Liver (tissue), 9 donors: ENCODE results near the gene IGF2BP2. TPM values are rescaled to one million over a fixed set of nuclear protein-coding genes. Genes with fewer than 3 reads are reported as not detected.

ENCODE experiments used
- DNase-seq: peaks from one replicate; pipeline ENCODE4 v3.0.0-alpha.2; 2017; ENCODE audit warnings: low spot score
- H3K27ac ChIP-seq, 2 donors: one replicate each; pipeline ENCODE4 v1.7.0; 2013; ENCODE audit warnings: inconsistent platforms in 2 of 2, low read length in 2 of 2, control low read depth in 1 of 2, low read depth in 1 of 2, mild to moderate bottlenecking in 1 of 2
- H3K27me3 ChIP-seq, 4 donors: one replicate each; pipeline versions ENCODE4 v1.6.1 to v1.7.0; 2013; ENCODE audit warnings: low read length in 3 of 4, inconsistent platforms in 1 of 4, mild to moderate bottlenecking in 1 of 4, moderate library complexity in 1 of 4; ENCODE audit not compliant: control insufficient read depth in 4 of 4, insufficient read depth in 4 of 4
- H3K36me3 ChIP-seq, 4 donors: one replicate each; pipeline versions ENCODE4 v1.6.1 to v1.7.0; 2013; ENCODE audit warnings: low read length in 3 of 4, mild to moderate bottlenecking in 3 of 4, low read depth in 1 of 4, moderate library complexity in 1 of 4; ENCODE audit not compliant: control insufficient read depth in 4 of 4, insufficient read depth in 3 of 4
- H3K4me1 ChIP-seq, 4 donors: one replicate each; pipeline versions ENCODE4 v1.6.1 to v1.7.0; 2013; ENCODE audit warnings: low read length in 3 of 4, mild to moderate bottlenecking in 3 of 4, moderate library complexity in 1 of 4; ENCODE audit not compliant: control insufficient read depth in 4 of 4, insufficient read depth in 4 of 4
- H3K4me3 ChIP-seq, 3 donors: one replicate each; pipeline versions ENCODE4 v1.6.1 to v1.7.0; 2013; ENCODE audit warnings: low read length in 3 of 3, control low read depth in 1 of 3, low read depth in 1 of 3, mild to moderate bottlenecking in 1 of 3
- H3K9ac ChIP-seq, 2 donors: one replicate each; pipeline ENCODE4 v1.7.0; 2013; ENCODE audit warnings: low read length in 2 of 2, mild to moderate bottlenecking in 2 of 2, moderate library complexity in 2 of 2, control low read depth in 1 of 2, low read depth in 1 of 2
- H3K9me3 ChIP-seq, 4 donors: one replicate each; pipeline versions ENCODE4 v1.6.1 to v1.7.0; 2013; ENCODE audit warnings: low read length in 3 of 4; ENCODE audit not compliant: control insufficient read depth in 4 of 4
- ATF3 ChIP-seq: IDR thresholded peaks from 2 replicates; pipeline ENCODE4 v1.6.1; 2016; ENCODE audit warnings: antibody characterized with exemption
- CTCF ChIP-seq: fragments of 150-350 bp; IDR thresholded peaks from 2 replicates; pipeline ENCODE4 v1.5.1; 2017; ENCODE audit warnings: improper control_type of control experiment, low read depth, low read length; ENCODE audit not compliant: missing input control
- EGR1 ChIP-seq, 2 donors: IDR thresholded peaks; 2 replicates each; pipeline ENCODE4 v1.6.1; 2016 to 2018; ENCODE audit warnings: antibody characterized with exemption in 2 of 2, low read depth in 2 of 2
- FOXA1 ChIP-seq: IDR thresholded peaks from 2 replicates; pipeline ENCODE4 v1.6.1; 2016; ENCODE audit warnings: antibody characterized with exemption
- FOXA2 ChIP-seq: IDR thresholded peaks from 2 replicates; pipeline ENCODE4 v1.6.1; 2016; ENCODE audit warnings: antibody characterized with exemption
- GABPA ChIP-seq, 2 donors: IDR thresholded peaks in 1 of 2; conservative IDR thresholded peaks in 1 of 2; 2 replicates each; pipeline ENCODE4 v1.6.1; 2016; ENCODE audit warnings: antibody characterized with exemption in 2 of 2, mild to moderate bottlenecking in 1 of 2, moderate library complexity in 1 of 2
- HNF4A ChIP-seq, 2 donors: conservative IDR thresholded peaks; 2 replicates each; pipeline ENCODE4 v1.6.1; 2016; ENCODE audit warnings: antibody characterized with exemption in 2 of 2, mild to moderate bottlenecking in 2 of 2
- JUND ChIP-seq, 2 donors: IDR thresholded peaks; 2 replicates each; pipeline ENCODE4 v1.6.1; 2016; ENCODE audit warnings: antibody characterized with exemption in 2 of 2
- MAX ChIP-seq: IDR thresholded peaks from 2 replicates; pipeline ENCODE4 v1.6.1; 2016; ENCODE audit warnings: antibody characterized with exemption
- NR2F2 ChIP-seq: IDR thresholded peaks from 2 replicates; pipeline ENCODE4 v1.6.1; 2016; ENCODE audit warnings: antibody characterized with exemption
- RXRA ChIP-seq, 2 donors: IDR thresholded peaks; 2 replicates each; pipeline ENCODE4 v1.6.1; 2017 to 2018; ENCODE audit warnings: antibody characterized with exemption in 2 of 2, mild to moderate bottlenecking in 1 of 2
- SP1 ChIP-seq: IDR thresholded peaks from 2 replicates; pipeline ENCODE4 v1.6.1; 2018; ENCODE audit warnings: antibody characterized with exemption, mild to moderate bottlenecking
- TAF1 ChIP-seq: conservative IDR thresholded peaks from 2 replicates; pipeline ENCODE4 v1.6.1; 2016; ENCODE audit warnings: antibody characterized with exemption, mild to moderate bottlenecking
- YY1 ChIP-seq: IDR thresholded peaks from 2 replicates; pipeline ENCODE4 v1.6.1; 2016; ENCODE audit warnings: antibody characterized with exemption, mild to moderate bottlenecking
- ZBTB33 ChIP-seq: IDR thresholded peaks from 2 replicates; pipeline ENCODE4 v1.6.1; 2016; ENCODE audit warnings: antibody characterized with exemption
- WGBS: extraction: QIAGEN DNeasy Blood & Tissue Kit; methylation state at CpG from one replicate; pipeline ENCODE4 v1.1.7; 2013; 5-methylcytosine and 5-hydroxymethylcytosine counted together
- polyA plus RNA-seq, 2 donors: library from polyadenylated mRNA; stranded (reverse) in 1 of 2; unstranded in 1 of 2; fragments of 200-250 nt in 1 of 2; fragments of >200 nt in 1 of 2; fragmentation: Nextera tagmentation in 1 of 2; extraction: Ambion mirVana in 1 of 2; gene quantifications; one replicate each; pipeline versions ENCODE4 v1.2.1 to v1.2.3, GENCODE V29; 2013 to 2015
- total RNA-seq, 2 donors: library from RNA; depleted of rRNA; stranded (reverse); fragments of >200 nt; gene quantifications; one replicate each; pipeline ENCODE4 v1.2.3, GENCODE V29; 2014
- donor health status: healthy.
- donor health status: healthy.
- donor health status: healthy.
- donor health status: healthy.
- donor health status: healthy.

IGF2BP2 gene
- total and polyA plus RNA-seq, 4 donors, result 0.67 to 35.0 (median 1.7) TPM

GRCh38 chr3:185763347-185764005 lies 61.4 kb downstream of the IGF2BP2 start:
- Histone ChIP-seq H3K27me3 (peaks cover 0 to 13% (median 0%) of the 10 kb centered on the region in 4 donors), H3K4me1 (no peaks in the 10 kb centered on the region), H3K4me3 (no peak overlapping the region), H3K36me3 (no peaks in the 10 kb centered on the region), H3K27ac (no peak overlapping the region), H3K9ac (no peak overlapping the region), H3K9me3 (no peaks in the 10 kb centered on the region)
- DNase-seq, result no peak
- TF ChIP-seq YY1 (no peak), NR2F2 (no peak), EGR1 (IDR thresholded peaks at IDR 0.05; ENCODE audit: low read depth in 2 of 2) (no peak), ZBTB33 (no peak), FOXA2 (no peak), JUND (IDR thresholded peaks at IDR 0.05) (no peak), CTCF (no peak), HNF4A (conservative IDR thresholded peaks at IDR 0.05) (no peak), ATF3 (no peak), GABPA (IDR thresholded peaks at IDR 0.05 in 1 of 2, conservative IDR thresholded peaks at IDR 0.05 in 1 of 2) (no peak), FOXA1 (no peak), TAF1 (no peak)
- 71% methylated on average over 4 of the region's 4 CpGs for WGBS

- Histone ChIP-seq H3K27ac (no peak overlapping the region), H3K4me1 (no peaks in the 10 kb centered on the region), H3K9me3 (no peaks in the 10 kb centered on the region), H3K36me3 (no peaks in the 10 kb centered on the region), H3K9ac (no peak overlapping the region), H3K27me3 (peaks cover 0 to 5% (median 0%) of the 10 kb centered on the region in 4 donors), H3K4me3 (no peak overlapping the region)
- 28% methylated on average over 5 of the region's 5 CpGs for WGBS
- TF ChIP-seq NR2F2 (no peak), TAF1 (no peak), FOXA2 (no peak), SP1 (no peak), HNF4A (conservative IDR thresholded peaks at IDR 0.05) (no peak)
- no peak for DNase-seq
Measured at GRCh38 chr3:185760550-185760949, 64.3 kb downstream of the IGF2BP2 start.

- no peak for DNase-seq
- H3K4me1 ChIP-seq, result no peaks in the 10 kb centered on the region
- H3K27ac ChIP-seq, result no peak overlapping the region
- TF ChIP-seq TAF1 (no peak), RXRA (IDR thresholded peaks at IDR 0.05) (no peak), MAX (no peak), JUND (IDR thresholded peaks at IDR 0.05) (no peak)
- peaks cover 0 to 5% (median 0%) of the 10 kb centered on the region in 4 donors for H3K27me3 ChIP-seq
- 69% methylated on average over 2 of the region's 2 CpGs for WGBS
- no peak overlapping the region for H3K9ac ChIP-seq
- H3K9me3 ChIP-seq, result no peaks in the 10 kb centered on the region
- H3K4me3 ChIP-seq, result no peak overlapping the region
- H3K36me3 ChIP-seq, result no peaks in the 10 kb centered on the region
Measured at GRCh38 chr3:185760088-185760487, 64.8 kb downstream of the IGF2BP2 start.
